ENCODE results near the gene SPATA20. TPM values are rescaled to one million over a fixed set of nuclear protein-coding genes. Genes with fewer than 3 reads are reported as not detected.

Gene SPATA20
- total RNA-seq, 1 experiment from 2014 or later: 11.1 TPM

GRCh38 chr17:50499721-50500120, 47.3 kb upstream of the SPATA20 start:
- no peak overlapping the region for H3K4me3 ChIP-seq (ENCODE audit: low read depth, low read length, poor library complexity, severe bottlenecking)
- intact Hi-C loops (cut with micrococcal nuclease; ENCODE audit: unreplicated experiment): no loop called here
- BruUV-seq (replicated peaks): no TSS peak
- H3K36me3 ChIP-seq (ENCODE audit: insufficient read depth, low read length, poor library complexity, severe bottlenecking): no peaks in the 10 kb centered on the region
- no peaks in the 10 kb centered on the region for H3K9me3 ChIP-seq (ENCODE audit: low read depth, low read length, poor library complexity, severe bottlenecking)
- no peak for DNase-seq (ENCODE audit: low spot score)
- POLR2A ChIA-PET (ENCODE audit: low non-redundant PET): no interaction called here
- TF ChIP-seq, protein P1, sequence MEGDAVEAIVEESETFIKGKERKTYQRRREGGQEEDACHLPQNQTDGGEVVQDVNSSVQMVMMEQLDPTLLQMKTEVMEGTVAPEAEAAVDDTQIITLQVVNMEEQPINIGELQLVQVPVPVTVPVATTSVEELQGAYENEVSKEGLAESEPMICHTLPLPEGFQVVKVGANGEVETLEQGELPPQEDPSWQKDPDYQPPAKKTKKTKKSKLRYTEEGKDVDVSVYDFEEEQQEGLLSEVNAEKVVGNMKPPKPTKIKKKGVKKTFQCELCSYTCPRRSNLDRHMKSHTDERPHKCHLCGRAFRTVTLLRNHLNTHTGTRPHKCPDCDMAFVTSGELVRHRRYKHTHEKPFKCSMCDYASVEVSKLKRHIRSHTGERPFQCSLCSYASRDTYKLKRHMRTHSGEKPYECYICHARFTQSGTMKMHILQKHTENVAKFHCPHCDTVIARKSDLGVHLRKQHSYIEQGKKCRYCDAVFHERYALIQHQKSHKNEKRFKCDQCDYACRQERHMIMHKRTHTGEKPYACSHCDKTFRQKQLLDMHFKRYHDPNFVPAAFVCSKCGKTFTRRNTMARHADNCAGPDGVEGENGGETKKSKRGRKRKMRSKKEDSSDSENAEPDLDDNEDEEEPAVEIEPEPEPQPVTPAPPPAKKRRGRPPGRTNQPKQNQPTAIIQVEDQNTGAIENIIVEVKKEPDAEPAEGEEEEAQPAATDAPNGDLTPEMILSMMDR (conservative IDR thresholded peaks at IDR 0.05; ENCODE audit: low read depth, low read length): no peak
- no peak for TF ChIP-seq EZH2 (IDR thresholded peaks at IDR 0.05; ENCODE audit: borderline replicate concordance, low read depth, low read length, poor library complexity, severe bottlenecking)
- H3K27ac ChIP-seq (ENCODE audit: low read depth, low read length, poor library complexity, severe bottlenecking): no peak overlapping the region
- no peaks in the 10 kb centered on the region for H3K27me3 ChIP-seq (replicated peaks; ENCODE audit: insufficient read depth, low read depth, low read length, poor library complexity)
- H3K4me1 ChIP-seq (ENCODE audit: insufficient read depth, low read length, poor library complexity, severe bottlenecking): no peaks in the 10 kb centered on the region
- CTCF ChIA-PET: interaction anchor here (0.7 kb wide), 1 partner anchor 41 kb away, joined by 15 read pairs; no protein-coding TSS in a partner anchor

GRCh38 chr17:50501054-50501453, 45.9 kb upstream of the SPATA20 start:
- intact Hi-C loops (cut with micrococcal nuclease; ENCODE audit: unreplicated experiment): no loop called here
- Histone ChIP-seq H3K4me1 (ENCODE audit: insufficient read depth, low read length, poor library complexity, severe bottlenecking) (no peaks in the 10 kb centered on the region), H3K36me3 (ENCODE audit: insufficient read depth, low read length, poor library complexity, severe bottlenecking) (no peaks in the 10 kb centered on the region), H3K9me3 (ENCODE audit: low read depth, low read length, poor library complexity, severe bottlenecking) (no peaks in the 10 kb centered on the region), H3K4me3 (ENCODE audit: low read depth, low read length, poor library complexity, severe bottlenecking) (no peak overlapping the region), H3K27ac (ENCODE audit: low read depth, low read length, poor library complexity, severe bottlenecking) (no peak overlapping the region), H3K27me3 (replicated peaks; ENCODE audit: insufficient read depth, low read depth, low read length, poor library complexity) (no peaks in the 10 kb centered on the region)
- no TSS peak for BruUV-seq (replicated peaks)
- TF ChIP-seq, protein P1 (conservative IDR thresholded peaks at IDR 0.05; ENCODE audit: low read depth, low read length): peak; percentile 60
- no peak for TF ChIP-seq EZH2 (IDR thresholded peaks at IDR 0.05; ENCODE audit: borderline replicate concordance, low read depth, low read length, poor library complexity, severe bottlenecking)
- ChIA-PET CTCF (interaction anchor here (0.7 to 1.1 kb wide), 3 partner anchors 10 to 291 kb away, joined by 3 to 4 read pairs (median 3); no protein-coding TSS in a partner anchor), POLR2A (ENCODE audit: low non-redundant PET) (interaction anchor here (0.9 kb wide), 1 partner anchor 505 kb away, joined by 3 read pairs; no protein-coding TSS in a partner anchor)
- peak; percentile 40 for DNase-seq (ENCODE audit: low spot score)

GRCh38 chr17:50502301-50502990, 44.5 kb upstream of the SPATA20 start:
- DNase-seq (ENCODE audit: low spot score): no peak
- BruUV-seq (replicated peaks): no TSS peak
- Histone ChIP-seq H3K4me3 (ENCODE audit: low read depth, low read length, poor library complexity, severe bottlenecking) (no peak overlapping the region), H3K36me3 (ENCODE audit: insufficient read depth, low read length, poor library complexity, severe bottlenecking) (no peaks in the 10 kb centered on the region), H3K27me3 (replicated peaks; ENCODE audit: insufficient read depth, low read depth, low read length, poor library complexity) (no peaks in the 10 kb centered on the region), H3K4me1 (ENCODE audit: insufficient read depth, low read length, poor library complexity, severe bottlenecking) (no peaks in the 10 kb centered on the region), H3K9me3 (ENCODE audit: low read depth, low read length, poor library complexity, severe bottlenecking) (no peaks in the 10 kb centered on the region), H3K27ac (ENCODE audit: low read depth, low read length, poor library complexity, severe bottlenecking) (no peak overlapping the region)
- TF ChIP-seq, protein P1 (conservative IDR thresholded peaks at IDR 0.05; ENCODE audit: low read depth, low read length): no peak
- no peak for TF ChIP-seq EZH2 (IDR thresholded peaks at IDR 0.05; ENCODE audit: borderline replicate concordance, low read depth, low read length, poor library complexity, severe bottlenecking)
- intact Hi-C loops (cut with micrococcal nuclease; ENCODE audit: unreplicated experiment): no loop called here
- CTCF ChIA-PET: no interaction called here
- POLR2A ChIA-PET (ENCODE audit: low non-redundant PET): interaction anchor here (0.6 kb wide), 1 partner anchor 23 kb away, joined by 4 read pairs; no protein-coding TSS in a partner anchor

All from A673 (cell line).